ENCODE results near the gene PFDN6.

Gene PFDN6

GRCh38 chr6:33288921-33289783, at the start of gene PFDN6, which contains the start of gene WDR46:
Gene PFDN6 (plus strand): TSS chr6:33289601. CDS start chr6:33289857, 256 bp downstream.
Gene WDR46 (minus strand): TSS chr6:33289239. CDS start chr6:33289170, 69 bp downstream.
- Histone ChIP-seq H3K27ac (ENCODE audit: low read length) (peak within 1 kb of the TSS; percentile 92), H3K9me3 (ENCODE audit: control insufficient read depth in 1 of 2, low read length in 2 of 2) (no peaks in the 10 kb centered on the region), H3K4me1 (ENCODE audit: control insufficient read depth in 1 of 2, insufficient read depth in 2 of 2, low read length in 2 of 2) (peaks cover 14 to 23% of the 10 kb centered on the region in 2 donors), H3K4me3 (ENCODE audit: low read depth in 1 of 2, low read length in 2 of 2) (peak within 1 kb of the TSS; percentile 97 to 99), H3K27me3 (ENCODE audit: low read depth, low read length) (no peaks in the 10 kb centered on the region), H3K36me3 (ENCODE audit: control insufficient read depth in 1 of 2, insufficient read depth in 2 of 2, low read length in 2 of 2) (peaks cover 22 to 59% of the 10 kb centered on the region in 2 donors)

GRCh38 chr6:33241968-33242367, 47.4 kb upstream of the PFDN6 start:
- H3K9me3 ChIP-seq (ENCODE audit: control insufficient read depth in 1 of 2, low read length in 2 of 2) = no peaks in the 10 kb centered on the region
- H3K27ac ChIP-seq (ENCODE audit: low read length) = no peak overlapping the region
- H3K4me1 ChIP-seq (ENCODE audit: control insufficient read depth in 1 of 2, insufficient read depth in 2 of 2, low read length in 2 of 2) = no peaks in the 10 kb centered on the region
- peaks cover 3% of the 10 kb centered on the region for H3K27me3 ChIP-seq (ENCODE audit: low read depth, low read length)
- no peak overlapping the region for H3K4me3 ChIP-seq (ENCODE audit: low read depth in 1 of 2, low read length in 2 of 2)
- H3K36me3 ChIP-seq (ENCODE audit: control insufficient read depth in 1 of 2, insufficient read depth in 2 of 2, low read length in 2 of 2) = no peaks in the 10 kb centered on the region

- H3K27me3 ChIP-seq (ENCODE audit: low read depth, low read length) = peaks cover 3% of the 10 kb centered on the region
- peaks cover under 1 to 7% of the 10 kb centered on the region in 2 donors for H3K4me1 ChIP-seq (ENCODE audit: control insufficient read depth in 1 of 2, insufficient read depth in 2 of 2, low read length in 2 of 2)
- H3K36me3 ChIP-seq (ENCODE audit: control insufficient read depth in 1 of 2, insufficient read depth in 2 of 2, low read length in 2 of 2) = no peaks in the 10 kb centered on the region
- no peak overlapping the region for H3K27ac ChIP-seq (ENCODE audit: low read length)
- H3K9me3 ChIP-seq (ENCODE audit: control insufficient read depth in 1 of 2, low read length in 2 of 2) = no peaks in the 10 kb centered on the region
- no peak overlapping the region for H3K4me3 ChIP-seq (ENCODE audit: low read depth in 1 of 2, low read length in 2 of 2)
Observed at GRCh38 chr6:33243476-33243875, 45.9 kb upstream of the PFDN6 start.

- Histone ChIP-seq H3K27me3 (ENCODE audit: low read depth, low read length) (no peaks in the 10 kb centered on the region), H3K36me3 (ENCODE audit: control insufficient read depth in 1 of 2, insufficient read depth in 2 of 2, low read length in 2 of 2) (peaks cover 8 to 12% of the 10 kb centered on the region in 2 donors), H3K9me3 (ENCODE audit: control insufficient read depth in 1 of 2, low read length in 2 of 2) (no peaks in the 10 kb centered on the region), H3K4me3 (ENCODE audit: low read depth in 1 of 2, low read length in 2 of 2) (peak overlapping the region; percentile 64 to 82), H3K4me1 (ENCODE audit: control insufficient read depth in 1 of 2, insufficient read depth in 2 of 2, low read length in 2 of 2) (peaks cover 10 to 25% of the 10 kb centered on the region in 2 donors), H3K27ac (ENCODE audit: low read length) (peak overlapping the region; percentile 93)
Observed at GRCh38 chr6:33247977-33248642, 41.3 kb upstream of the PFDN6 start.

- Histone ChIP-seq H3K36me3 (ENCODE audit: control insufficient read depth in 1 of 2, insufficient read depth in 2 of 2, low read length in 2 of 2) (peaks cover 8 to 12% of the 10 kb centered on the region in 2 donors), H3K4me3 (ENCODE audit: low read depth in 1 of 2, low read length in 2 of 2) (peak overlapping the region; percentile 64 to 82), H3K4me1 (ENCODE audit: control insufficient read depth in 1 of 2, insufficient read depth in 2 of 2, low read length in 2 of 2) (peaks cover 10 to 25% of the 10 kb centered on the region in 2 donors), H3K27ac (ENCODE audit: low read length) (peak overlapping the region; percentile 93), H3K9me3 (ENCODE audit: control insufficient read depth in 1 of 2, low read length in 2 of 2) (no peaks in the 10 kb centered on the region), H3K27me3 (ENCODE audit: low read depth, low read length) (no peaks in the 10 kb centered on the region)
Observed at GRCh38 chr6:33248643-33248931, 40.8 kb upstream of the PFDN6 start.

GRCh38 chr6:33248932-33249731, 40.3 kb upstream of the PFDN6 start:
- Histone ChIP-seq H3K4me3 (ENCODE audit: low read depth in 1 of 2, low read length in 2 of 2) (peak overlapping the region; percentile 64 to 90), H3K27ac (ENCODE audit: low read length) (peak overlapping the region; percentile 97), H3K36me3 (ENCODE audit: control insufficient read depth in 1 of 2, insufficient read depth in 2 of 2, low read length in 2 of 2) (peaks cover 8 to 12% of the 10 kb centered on the region in 2 donors), H3K9me3 (ENCODE audit: control insufficient read depth in 1 of 2, low read length in 2 of 2) (no peaks in the 10 kb centered on the region), H3K4me1 (ENCODE audit: control insufficient read depth in 1 of 2, insufficient read depth in 2 of 2, low read length in 2 of 2) (peaks cover 10 to 25% of the 10 kb centered on the region in 2 donors), H3K27me3 (ENCODE audit: low read depth, low read length) (no peaks in the 10 kb centered on the region)

GRCh38 chr6:33249732-33250630, 39.4 kb upstream of the PFDN6 start:
- H3K27me3 ChIP-seq (ENCODE audit: low read depth, low read length) = no peaks in the 10 kb centered on the region
- no peaks in the 10 kb centered on the region for H3K9me3 ChIP-seq (ENCODE audit: control insufficient read depth in 1 of 2, low read length in 2 of 2)
- H3K4me1 ChIP-seq (ENCODE audit: control insufficient read depth in 1 of 2, insufficient read depth in 2 of 2, low read length in 2 of 2) = peaks cover 10 to 25% of the 10 kb centered on the region in 2 donors
- peaks cover 8 to 13% of the 10 kb centered on the region in 2 donors for H3K36me3 ChIP-seq (ENCODE audit: control insufficient read depth in 1 of 2, insufficient read depth in 2 of 2, low read length in 2 of 2)
- H3K27ac ChIP-seq (ENCODE audit: low read length) = peak overlapping the region; percentile 97
- H3K4me3 ChIP-seq (ENCODE audit: low read depth in 1 of 2, low read length in 2 of 2) = peak overlapping the region; percentile 64 to 90

- peaks cover 10 to 25% of the 10 kb centered on the region in 2 donors for H3K4me1 ChIP-seq (ENCODE audit: control insufficient read depth in 1 of 2, insufficient read depth in 2 of 2, low read length in 2 of 2)
- H3K27ac ChIP-seq (ENCODE audit: low read length) = no peak overlapping the region
- H3K27me3 ChIP-seq (ENCODE audit: low read depth, low read length) = no peaks in the 10 kb centered on the region
- no peaks in the 10 kb centered on the region for H3K9me3 ChIP-seq (ENCODE audit: control insufficient read depth in 1 of 2, low read length in 2 of 2)
- no peak overlapping the region for H3K4me3 ChIP-seq (ENCODE audit: low read depth in 1 of 2, low read length in 2 of 2)
- H3K36me3 ChIP-seq (ENCODE audit: control insufficient read depth in 1 of 2, insufficient read depth in 2 of 2, low read length in 2 of 2) = peaks cover 8 to 16% of the 10 kb centered on the region in 2 donors
Observed at GRCh38 chr6:33250731-33251130, 38.7 kb upstream of the PFDN6 start.

GRCh38 chr6:33251395-33252012, 37.9 kb upstream of the PFDN6 start:
- H3K4me3 ChIP-seq (ENCODE audit: low read depth in 1 of 2, low read length in 2 of 2) = no peak overlapping the region
- peaks cover 8 to 16% of the 10 kb centered on the region in 2 donors for H3K36me3 ChIP-seq (ENCODE audit: control insufficient read depth in 1 of 2, insufficient read depth in 2 of 2, low read length in 2 of 2)
- peaks cover 10 to 25% of the 10 kb centered on the region in 2 donors for H3K4me1 ChIP-seq (ENCODE audit: control insufficient read depth in 1 of 2, insufficient read depth in 2 of 2, low read length in 2 of 2)
- no peaks in the 10 kb centered on the region for H3K27me3 ChIP-seq (ENCODE audit: low read depth, low read length)
- H3K9me3 ChIP-seq (ENCODE audit: control insufficient read depth in 1 of 2, low read length in 2 of 2) = no peaks in the 10 kb centered on the region
- no peak overlapping the region for H3K27ac ChIP-seq (ENCODE audit: low read length)

- H3K27ac ChIP-seq (ENCODE audit: low read length) = no peak overlapping the region
- peaks cover 10 to 25% of the 10 kb centered on the region in 2 donors for H3K4me1 ChIP-seq (ENCODE audit: control insufficient read depth in 1 of 2, insufficient read depth in 2 of 2, low read length in 2 of 2)
- peaks cover 8 to 16% of the 10 kb centered on the region in 2 donors for H3K36me3 ChIP-seq (ENCODE audit: control insufficient read depth in 1 of 2, insufficient read depth in 2 of 2, low read length in 2 of 2)
- no peaks in the 10 kb centered on the region for H3K27me3 ChIP-seq (ENCODE audit: low read depth, low read length)
- no peaks in the 10 kb centered on the region for H3K9me3 ChIP-seq (ENCODE audit: control insufficient read depth in 1 of 2, low read length in 2 of 2)
- H3K4me3 ChIP-seq (ENCODE audit: low read depth in 1 of 2, low read length in 2 of 2) = no peak overlapping the region
Observed at GRCh38 chr6:33252759-33253158, 36.6 kb upstream of the PFDN6 start.
